ENCODE measurements around the gene GPC6.

DNA sequence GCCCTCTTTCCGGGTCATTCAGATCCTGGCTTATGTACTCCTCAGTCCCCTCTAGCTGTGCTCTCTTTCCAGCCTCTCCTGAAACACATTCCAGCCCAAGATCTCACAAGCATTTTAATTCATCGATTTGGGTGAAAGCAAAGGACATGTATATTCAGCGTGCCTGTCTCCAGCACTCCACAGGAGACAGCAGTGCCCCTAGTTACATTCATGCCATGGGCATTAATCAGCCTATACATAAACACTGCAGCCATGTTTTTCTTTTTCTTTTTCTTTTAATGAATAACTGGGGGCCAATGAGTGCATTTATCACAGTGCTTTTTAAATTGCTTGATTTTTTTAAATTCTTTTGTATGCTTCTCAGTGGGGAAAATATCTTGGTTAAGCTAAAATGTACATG, 1053.7 kb downstream of the GPC6 start:
- TF ChIP-seq TCF7L2 (IDR thresholded peaks at IDR 0.05; ENCODE audit: borderline replicate concordance, extremely low read depth, insufficient read depth, insufficient read length) (no peak), POLR2A (IDR thresholded peaks at IDR 0.05; ENCODE audit: borderline replicate concordance, extremely low read depth, insufficient read depth, insufficient read length) (no peak), POLR2AphosphoS5 (IDR thresholded peaks at IDR 0.05; ENCODE audit: low read depth, low read length) (no peak), REST (IDR thresholded peaks at IDR 0.05; ENCODE audit: low read depth) (no peak), RAD21 (IDR thresholded peaks at IDR 0.05; ENCODE audit: low read depth) (no peak), YY1 (IDR thresholded peaks at IDR 0.05; ENCODE audit: extremely low read depth, insufficient replicate concordance, low read depth, low read length) (no peak)
- TF ChIP-seq, protein P1, sequence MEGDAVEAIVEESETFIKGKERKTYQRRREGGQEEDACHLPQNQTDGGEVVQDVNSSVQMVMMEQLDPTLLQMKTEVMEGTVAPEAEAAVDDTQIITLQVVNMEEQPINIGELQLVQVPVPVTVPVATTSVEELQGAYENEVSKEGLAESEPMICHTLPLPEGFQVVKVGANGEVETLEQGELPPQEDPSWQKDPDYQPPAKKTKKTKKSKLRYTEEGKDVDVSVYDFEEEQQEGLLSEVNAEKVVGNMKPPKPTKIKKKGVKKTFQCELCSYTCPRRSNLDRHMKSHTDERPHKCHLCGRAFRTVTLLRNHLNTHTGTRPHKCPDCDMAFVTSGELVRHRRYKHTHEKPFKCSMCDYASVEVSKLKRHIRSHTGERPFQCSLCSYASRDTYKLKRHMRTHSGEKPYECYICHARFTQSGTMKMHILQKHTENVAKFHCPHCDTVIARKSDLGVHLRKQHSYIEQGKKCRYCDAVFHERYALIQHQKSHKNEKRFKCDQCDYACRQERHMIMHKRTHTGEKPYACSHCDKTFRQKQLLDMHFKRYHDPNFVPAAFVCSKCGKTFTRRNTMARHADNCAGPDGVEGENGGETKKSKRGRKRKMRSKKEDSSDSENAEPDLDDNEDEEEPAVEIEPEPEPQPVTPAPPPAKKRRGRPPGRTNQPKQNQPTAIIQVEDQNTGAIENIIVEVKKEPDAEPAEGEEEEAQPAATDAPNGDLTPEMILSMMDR (IDR thresholded peaks at IDR 0.05 in 2 of 3, conservative IDR thresholded peaks at IDR 0.05 in 1 of 3; ENCODE audit: borderline replicate concordance in 1 of 3, insufficient read depth in 1 of 3, low read depth in 2 of 3, low read length in 2 of 3) = no peak
